ENCODE data around the gene CYB561A3.
"Not testable (repeated sequence)": the region's sequence is repeated elsewhere in the genome, so short reads cannot be mapped to it uniquely, and the experiment has no call there.

Gene CYB561A3

DNA sequence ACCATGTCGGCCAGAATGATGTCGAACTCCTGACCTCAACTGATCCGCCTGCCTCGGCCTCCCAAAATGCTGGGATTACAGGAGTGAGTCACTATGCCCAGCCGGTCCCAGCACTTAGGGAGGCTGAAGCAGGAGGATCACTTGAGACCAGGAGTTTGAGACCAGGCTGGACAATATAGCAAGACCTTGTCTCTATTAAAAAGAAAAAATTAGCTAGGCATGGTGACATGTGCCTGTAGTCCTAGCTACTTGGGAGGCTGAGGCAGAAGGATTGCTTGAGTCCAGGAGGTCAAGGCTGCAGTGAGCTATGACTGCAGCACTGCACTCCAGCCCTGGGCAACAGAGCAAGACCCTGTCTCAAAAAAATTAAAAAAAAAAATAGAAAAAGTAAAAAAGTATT, 22.2 kb upstream of the CYB561A3 start:
- H3K27me3 ChIP-seq (ENCODE audit: control insufficient read depth, insufficient read depth, low read length); H3K4me3 ChIP-seq (ENCODE audit: low read length); H3K4me1 ChIP-seq (ENCODE audit: control insufficient read depth, insufficient read depth, low read length); H3K9ac ChIP-seq (ENCODE audit: low read length); H3K36me3 ChIP-seq (ENCODE audit: control insufficient read depth, insufficient read depth, low read length); H3K9me3 ChIP-seq (ENCODE audit: control insufficient read depth, low read length): not testable (repeated sequence)

DNA sequence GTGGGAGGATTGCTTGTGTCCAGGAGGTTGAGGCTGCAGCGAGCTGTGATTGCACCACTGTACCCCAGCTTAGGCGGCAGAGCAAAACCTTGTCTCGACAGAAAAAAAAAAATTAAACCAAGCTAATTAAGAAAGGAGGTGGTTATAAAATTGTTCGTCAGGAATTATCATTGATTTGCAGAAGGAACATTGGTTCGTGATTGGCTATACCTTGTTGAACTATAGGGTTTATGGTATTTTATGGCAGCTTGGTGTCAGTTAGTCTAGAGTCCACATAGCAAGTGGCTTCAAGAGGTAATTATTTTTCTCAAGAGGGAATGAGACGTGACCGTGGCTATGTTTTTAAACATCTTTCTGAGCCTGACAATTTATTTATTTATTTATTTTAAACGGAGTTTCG, 19.2 kb upstream of the CYB561A3 start:
- H3K4me1 ChIP-seq (ENCODE audit: control insufficient read depth, insufficient read depth, low read length): no peaks in the 10 kb centered on the region
- H3K9me3 ChIP-seq (ENCODE audit: control insufficient read depth, low read length): no peaks in the 10 kb centered on the region
- H3K9ac ChIP-seq (ENCODE audit: low read length): no peak overlapping the region
- H3K36me3 ChIP-seq (ENCODE audit: control insufficient read depth, insufficient read depth, low read length): no peaks in the 10 kb centered on the region
- no peaks in the 10 kb centered on the region for H3K27me3 ChIP-seq (ENCODE audit: control insufficient read depth, insufficient read depth, low read length)
- H3K4me3 ChIP-seq (ENCODE audit: low read length): no peak overlapping the region

DNA sequence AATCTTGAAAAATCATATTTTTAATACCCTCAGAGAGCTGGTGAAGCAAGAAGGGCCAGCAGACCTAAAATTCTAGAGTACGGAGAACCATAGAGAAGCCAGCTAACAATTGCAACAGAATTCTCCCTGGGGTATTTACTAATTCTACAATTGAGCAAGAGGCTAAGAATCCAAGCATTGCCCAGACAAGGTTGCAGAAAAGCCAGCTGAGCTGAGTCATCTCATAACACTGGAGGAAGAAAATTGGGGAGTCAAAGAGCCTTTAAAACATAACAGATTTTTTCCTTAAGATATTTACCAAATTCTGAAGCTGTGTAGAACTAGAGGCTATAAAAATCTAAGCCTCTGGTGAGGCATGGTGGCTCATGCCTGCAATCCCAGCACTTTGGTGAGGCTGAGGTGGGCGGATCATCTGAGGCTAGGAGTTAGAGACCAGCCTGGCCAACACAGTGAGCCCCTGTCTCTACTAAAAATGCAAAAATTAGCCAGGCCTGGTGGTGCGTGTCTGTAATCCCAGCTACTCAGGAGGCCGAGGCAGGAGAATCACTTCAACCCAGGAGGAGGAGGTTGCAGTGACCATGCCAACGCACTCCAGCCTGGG, 17.1 kb upstream of the CYB561A3 start:
- Histone ChIP-seq H3K4me1 (ENCODE audit: control insufficient read depth, insufficient read depth, low read length) (no peaks in the 10 kb centered on the region), H3K36me3 (ENCODE audit: control insufficient read depth, insufficient read depth, low read length) (no peaks in the 10 kb centered on the region), H3K4me3 (ENCODE audit: low read length) (no peak overlapping the region), H3K27me3 (ENCODE audit: control insufficient read depth, insufficient read depth, low read length) (no peaks in the 10 kb centered on the region), H3K9ac (ENCODE audit: low read length) (no peak overlapping the region), H3K9me3 (ENCODE audit: control insufficient read depth, low read length) (no peaks in the 10 kb centered on the region)

DNA sequence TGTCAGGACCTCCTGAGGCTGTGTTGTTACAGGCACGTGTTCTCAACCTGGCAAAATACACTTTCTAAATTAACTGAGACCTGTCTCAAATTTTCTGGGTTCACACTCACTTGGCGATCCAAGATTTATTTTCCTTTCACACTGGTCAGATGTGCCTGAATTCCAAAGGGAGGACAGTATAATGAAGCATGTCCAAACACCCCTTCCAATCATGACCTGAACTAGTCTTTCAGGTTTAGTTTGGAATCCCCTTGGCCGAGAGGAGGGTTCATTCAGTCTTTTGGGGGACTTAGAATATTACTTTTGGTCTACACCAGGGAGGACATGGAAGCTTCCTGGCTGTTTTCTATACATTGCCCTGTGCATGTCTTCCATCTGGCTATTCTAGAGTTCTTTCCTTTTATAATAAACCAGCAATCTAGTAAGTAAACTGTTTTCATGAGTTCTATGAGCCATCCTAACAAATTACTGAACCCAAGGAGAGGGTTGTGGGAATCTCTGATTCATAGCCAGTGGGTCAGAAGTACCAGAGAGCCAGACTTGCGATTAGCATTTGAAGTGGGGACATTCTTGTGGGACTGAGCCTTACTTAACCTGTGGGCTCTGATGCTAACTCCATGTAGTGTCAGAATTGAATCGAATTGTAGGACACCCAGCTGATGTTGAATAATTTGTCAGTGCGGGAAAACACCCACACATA, 15.9 kb upstream of the CYB561A3 start:
- no peaks in the 10 kb centered on the region for H3K9me3 ChIP-seq (ENCODE audit: control insufficient read depth, low read length)
- no peaks in the 10 kb centered on the region for H3K27me3 ChIP-seq (ENCODE audit: control insufficient read depth, insufficient read depth, low read length)
- H3K4me1 ChIP-seq (ENCODE audit: control insufficient read depth, insufficient read depth, low read length): no peaks in the 10 kb centered on the region
- H3K36me3 ChIP-seq (ENCODE audit: control insufficient read depth, insufficient read depth, low read length): no peaks in the 10 kb centered on the region
- no peak overlapping the region for H3K4me3 ChIP-seq (ENCODE audit: low read length)
- no peak overlapping the region for H3K9ac ChIP-seq (ENCODE audit: low read length)

DNA sequence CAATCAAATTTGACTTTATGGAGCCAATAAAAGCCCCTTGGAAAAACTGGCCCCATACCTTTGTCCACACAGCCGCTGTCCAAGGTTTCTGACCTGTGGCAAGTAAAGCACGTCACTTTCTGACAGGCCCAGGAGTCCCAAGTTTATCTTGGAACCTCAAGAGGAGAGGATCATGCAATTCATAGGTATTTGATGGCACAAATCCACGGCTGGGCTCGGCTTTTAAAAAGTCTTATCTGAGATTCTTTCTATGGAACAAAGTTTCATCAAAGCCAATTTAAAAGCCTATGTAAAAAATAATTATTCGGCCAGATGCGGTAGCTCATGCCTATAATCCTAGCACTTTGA, 14.1 kb upstream of the CYB561A3 start:
- H3K4me1 ChIP-seq (ENCODE audit: control insufficient read depth, insufficient read depth, low read length): no peaks in the 10 kb centered on the region
- no peak overlapping the region for H3K9ac ChIP-seq (ENCODE audit: low read length)

DNA sequence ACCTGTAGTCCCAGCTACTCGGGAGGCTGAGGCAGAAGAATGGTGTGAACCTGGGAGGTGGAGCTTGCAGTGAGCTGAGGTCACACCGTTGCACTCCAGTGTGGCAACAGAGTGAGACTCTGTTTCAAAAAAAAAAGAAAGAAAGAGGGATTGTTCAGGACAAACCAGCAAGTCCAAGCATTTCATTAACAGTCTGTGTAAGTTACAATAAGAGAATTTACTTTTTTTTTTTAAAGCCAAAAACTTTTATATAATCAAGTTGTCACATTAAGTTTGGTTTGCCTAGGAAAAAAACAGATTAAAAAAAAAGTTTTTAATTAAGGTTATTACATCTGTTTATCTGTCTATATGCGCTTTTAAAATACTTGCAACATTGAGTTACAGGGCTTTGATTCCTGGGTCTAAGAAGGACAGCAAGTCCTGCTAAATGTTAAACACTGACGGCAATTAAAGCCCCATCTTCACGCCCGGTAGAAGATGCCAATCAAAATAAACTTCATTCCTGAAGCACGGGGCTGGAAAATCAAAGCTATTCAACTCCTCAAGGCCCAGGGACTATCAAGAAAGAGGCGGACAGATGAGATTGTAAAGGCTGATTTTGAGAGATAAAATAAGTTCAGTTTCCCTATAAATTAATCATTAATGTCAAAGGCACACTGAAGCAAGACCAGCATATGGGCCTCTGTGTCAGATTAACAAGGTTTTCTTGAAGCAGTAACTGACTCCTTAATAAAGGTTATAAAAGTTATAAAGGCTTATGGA, 11.2 kb upstream of the CYB561A3 start:
- Histone ChIP-seq H3K9ac (ENCODE audit: low read length) (no peak overlapping the region), H3K4me1 (ENCODE audit: control insufficient read depth, insufficient read depth, low read length) (no peaks in the 10 kb centered on the region), H3K27me3 (ENCODE audit: control insufficient read depth, insufficient read depth, low read length) (no peaks in the 10 kb centered on the region), H3K36me3 (ENCODE audit: control insufficient read depth, insufficient read depth, low read length) (no peaks in the 10 kb centered on the region), H3K9me3 (ENCODE audit: control insufficient read depth, low read length) (no peaks in the 10 kb centered on the region), H3K4me3 (ENCODE audit: low read length) (no peak overlapping the region)

More for the DNA sequence above, 14.1 kb upstream of the CYB561A3 start:
- Histone ChIP-seq H3K36me3 (ENCODE audit: control insufficient read depth, insufficient read depth, low read length) (no peaks in the 10 kb centered on the region), H3K9me3 (ENCODE audit: control insufficient read depth, low read length) (no peaks in the 10 kb centered on the region), H3K27me3 (ENCODE audit: control insufficient read depth, insufficient read depth, low read length) (no peaks in the 10 kb centered on the region), H3K4me3 (ENCODE audit: low read length) (no peak overlapping the region)

DNA sequence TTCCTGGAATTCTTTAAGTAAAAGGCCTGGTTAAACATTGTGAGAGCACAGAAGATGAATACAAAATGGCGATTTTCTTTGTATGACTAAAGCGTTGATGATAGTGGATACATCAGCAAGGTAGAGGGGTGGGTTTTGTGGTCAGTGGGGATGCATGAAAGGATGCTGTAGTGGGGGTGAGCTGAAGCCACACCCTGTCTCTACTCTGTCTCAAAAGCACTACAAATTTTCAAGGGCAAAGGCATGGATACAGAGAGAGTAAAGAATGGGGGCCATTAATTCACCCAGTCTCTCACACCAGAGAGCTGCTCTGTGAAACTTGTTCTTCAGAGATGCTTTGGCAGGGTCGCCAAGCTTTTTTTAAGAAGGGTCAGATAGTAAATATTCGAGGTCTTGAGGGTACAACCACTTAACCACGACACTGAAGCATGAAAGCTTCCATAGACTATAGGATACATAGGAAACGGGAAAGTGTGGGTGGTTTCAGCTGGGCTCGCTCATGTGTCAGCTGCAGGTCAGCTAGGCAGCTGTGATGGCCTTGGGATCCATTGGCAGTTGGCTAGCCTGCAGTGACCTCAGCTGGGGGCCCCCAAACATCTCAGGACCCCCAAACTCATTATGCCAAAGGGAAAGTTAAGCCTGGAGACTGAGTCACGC, 8.8 kb upstream of the CYB561A3 start:
- Histone ChIP-seq H3K4me3 (ENCODE audit: low read length) (no peak overlapping the region), H3K4me1 (ENCODE audit: control insufficient read depth, insufficient read depth, low read length) (no peaks in the 10 kb centered on the region), H3K36me3 (ENCODE audit: control insufficient read depth, insufficient read depth, low read length) (no peaks in the 10 kb centered on the region), H3K9ac (ENCODE audit: low read length) (no peak overlapping the region), H3K9me3 (ENCODE audit: control insufficient read depth, low read length) (no peaks in the 10 kb centered on the region), H3K27me3 (ENCODE audit: control insufficient read depth, insufficient read depth, low read length) (no peaks in the 10 kb centered on the region)

DNA sequence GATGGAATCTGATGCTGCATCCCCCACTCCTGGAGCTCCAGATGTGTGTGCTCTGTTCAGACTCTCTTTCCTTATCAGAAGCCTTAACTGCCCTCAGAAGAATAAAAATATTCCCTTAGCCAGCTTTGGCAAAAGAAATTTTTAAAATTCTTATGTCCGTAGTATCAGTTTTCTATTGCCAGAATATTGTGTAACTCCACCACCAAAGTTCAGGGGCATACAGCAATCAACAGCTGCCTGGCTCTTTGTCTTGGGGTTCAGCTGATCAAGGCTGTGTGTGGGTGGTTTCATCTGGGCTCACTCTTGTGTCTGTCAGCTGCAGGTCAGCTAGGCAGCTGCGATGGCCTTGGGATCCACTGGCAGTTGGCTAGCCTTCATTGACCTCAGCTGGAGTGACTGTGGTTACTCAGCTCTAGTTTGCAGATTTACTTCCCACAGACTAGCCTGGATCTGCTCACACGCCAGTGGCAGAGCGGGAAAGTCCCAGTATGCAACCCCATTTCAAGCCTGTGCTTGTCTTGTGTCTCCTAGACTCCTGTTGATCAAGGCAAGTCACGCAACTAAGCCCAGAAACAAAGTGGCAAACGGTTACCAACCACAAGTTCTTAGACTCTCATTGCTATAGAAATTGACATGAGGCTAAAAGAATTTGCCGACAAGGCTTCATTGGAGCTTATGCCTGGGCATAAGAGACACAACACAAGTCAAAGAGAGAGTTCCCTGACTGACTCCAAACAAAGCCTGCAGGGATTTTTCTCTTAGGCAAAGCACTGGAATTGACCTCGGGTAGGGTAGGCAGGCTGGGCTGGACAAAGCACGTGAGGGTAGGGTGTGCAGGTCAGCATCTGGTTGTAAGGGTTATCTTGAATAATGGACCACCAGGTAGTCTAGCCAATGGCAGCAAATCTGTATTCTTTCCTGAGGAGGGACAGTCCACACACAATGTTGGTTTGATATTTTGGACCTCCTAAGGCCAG, 8.0 kb upstream of the CYB561A3 start:
- Histone ChIP-seq H3K4me3 (ENCODE audit: low read length) (no peak overlapping the region), H3K27me3 (ENCODE audit: control insufficient read depth, insufficient read depth, low read length) (no peaks in the 10 kb centered on the region), H3K9ac (ENCODE audit: low read length) (no peak overlapping the region), H3K36me3 (ENCODE audit: control insufficient read depth, insufficient read depth, low read length) (no peaks in the 10 kb centered on the region), H3K9me3 (ENCODE audit: control insufficient read depth, low read length) (no peaks in the 10 kb centered on the region), H3K4me1 (ENCODE audit: control insufficient read depth, insufficient read depth, low read length) (no peaks in the 10 kb centered on the region)

DNA sequence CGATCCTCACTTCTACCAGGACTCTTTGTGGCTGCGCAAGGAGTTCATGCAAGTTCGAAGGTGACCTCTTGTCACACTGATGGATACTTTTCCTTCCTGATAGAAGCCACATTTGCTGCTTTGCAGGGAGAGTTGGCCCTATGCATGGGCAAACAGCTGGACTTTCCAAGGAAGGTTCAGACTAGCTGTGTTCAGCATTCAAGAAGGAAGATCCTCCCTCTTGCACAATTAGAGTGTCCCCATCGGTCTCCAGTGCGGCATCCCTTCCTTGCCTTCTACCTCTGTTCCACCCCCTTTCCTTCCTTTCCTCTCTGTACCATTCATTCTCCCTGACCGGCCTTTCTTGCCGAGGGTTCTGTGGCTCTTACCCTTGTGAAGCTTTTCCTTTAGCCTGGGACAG, 7.0 kb upstream of the CYB561A3 start:
- Histone ChIP-seq H3K9ac (ENCODE audit: low read length) (no peak overlapping the region), H3K4me3 (ENCODE audit: low read length) (no peak overlapping the region), H3K36me3 (ENCODE audit: control insufficient read depth, insufficient read depth, low read length) (no peaks in the 10 kb centered on the region), H3K27me3 (ENCODE audit: control insufficient read depth, insufficient read depth, low read length) (no peaks in the 10 kb centered on the region), H3K9me3 (ENCODE audit: control insufficient read depth, low read length) (no peaks in the 10 kb centered on the region), H3K4me1 (ENCODE audit: control insufficient read depth, insufficient read depth, low read length) (peaks cover 3% of the 10 kb centered on the region)

DNA sequence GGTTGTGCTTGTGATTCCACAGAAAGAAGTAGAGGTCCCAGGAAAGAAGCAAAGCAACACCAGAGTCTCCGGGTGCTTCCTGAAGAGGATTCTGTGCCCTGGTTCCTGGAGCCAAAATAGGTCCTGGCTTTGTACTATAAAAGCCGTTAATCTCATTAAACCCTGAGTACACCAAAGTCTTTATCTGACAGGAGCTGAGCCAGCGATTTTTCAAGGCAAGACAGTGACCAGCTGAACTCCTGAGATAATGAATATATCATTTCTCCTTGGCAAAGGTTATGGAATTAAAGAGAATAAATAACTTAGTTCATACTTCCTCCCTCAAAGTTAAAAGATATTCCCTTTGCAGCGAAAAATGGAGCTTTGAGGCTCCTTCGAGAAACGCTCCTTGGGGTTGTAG, 5.7 kb upstream of the CYB561A3 start:
- H3K36me3 ChIP-seq (ENCODE audit: control insufficient read depth, insufficient read depth, low read length): no peaks in the 10 kb centered on the region
- no peak overlapping the region for H3K9ac ChIP-seq (ENCODE audit: low read length)
- no peaks in the 10 kb centered on the region for H3K27me3 ChIP-seq (ENCODE audit: control insufficient read depth, insufficient read depth, low read length)
- H3K9me3 ChIP-seq (ENCODE audit: control insufficient read depth, low read length): no peaks in the 10 kb centered on the region
- H3K4me3 ChIP-seq (ENCODE audit: low read length): no peak overlapping the region
- H3K4me1 ChIP-seq (ENCODE audit: control insufficient read depth, insufficient read depth, low read length): peaks cover 11% of the 10 kb centered on the region

DNA sequence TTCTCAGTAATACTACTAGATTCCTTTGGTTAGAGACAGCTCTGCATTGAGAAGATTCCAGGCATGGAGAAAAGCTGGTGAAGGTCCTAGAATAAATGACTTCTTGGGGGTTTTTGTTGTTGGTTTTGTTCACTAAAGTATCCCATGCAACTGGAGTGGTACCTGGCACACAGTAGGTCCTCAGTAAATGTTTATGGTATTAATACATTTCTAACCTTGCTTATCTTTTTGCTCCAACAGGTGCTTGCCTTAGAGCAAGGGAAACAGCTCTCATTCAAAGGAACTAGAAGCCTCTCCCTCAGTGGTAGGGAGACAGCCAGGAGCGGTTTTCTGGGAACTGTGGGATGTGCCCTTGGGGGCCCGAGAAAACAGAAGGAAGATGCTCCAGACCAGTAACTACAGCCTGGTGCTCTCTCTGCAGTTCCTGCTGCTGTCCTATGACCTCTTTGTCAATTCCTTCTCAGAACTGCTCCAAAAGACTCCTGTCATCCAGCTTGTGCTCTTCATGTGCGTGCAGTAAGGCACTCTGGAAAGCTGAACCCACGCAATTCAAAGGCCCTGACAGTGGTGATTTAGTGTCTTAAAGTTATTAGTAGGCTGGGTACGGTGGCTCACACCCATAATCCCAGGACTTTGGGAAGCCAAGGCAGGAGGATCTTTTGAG, 2.5 kb upstream of the CYB561A3 start:
- Histone ChIP-seq H3K27me3 (ENCODE audit: control insufficient read depth, insufficient read depth, low read length) (no peaks in the 10 kb centered on the region), H3K9me3 (ENCODE audit: control insufficient read depth, low read length) (no peaks in the 10 kb centered on the region), H3K9ac (ENCODE audit: low read length) (no peak overlapping the region), H3K4me3 (ENCODE audit: low read length) (no peak overlapping the region), H3K36me3 (ENCODE audit: control insufficient read depth, insufficient read depth, low read length) (no peaks in the 10 kb centered on the region), H3K4me1 (ENCODE audit: control insufficient read depth, insufficient read depth, low read length) (peaks cover 17% of the 10 kb centered on the region)
